PC-3 (cell line): ENCODE measurements around the gene REV1.

Experiments
- CTCF ChIP-seq: fragments of 300-600 bp; sonication (generic); conservative IDR thresholded peaks from 2 replicates; pipeline ENCODE4 v1.5.1; 2017; ENCODE audit warnings: antibody characterized with exemption, low read depth, mild to moderate bottlenecking, low read length
- EZH2 ChIP-seq: fragments of 300-600 bp; sonication (generic); IDR thresholded peaks from one replicate; pipeline ENCODE4 v1.6.1; 2017; ENCODE audit warnings: antibody characterized with exemption, mild to moderate bottlenecking, low read length; ENCODE audit not compliant: unreplicated experiment
- EZH2phosphoT487 ChIP-seq: fragments of 300-600 bp; sonication (generic); IDR thresholded peaks from 2 replicates; pipeline ENCODE4 v1.6.1; 2018; ENCODE audit warnings: mild to moderate bottlenecking, antibody characterized with exemption, low read length, borderline replicate concordance

GRCh38 chr2:99477054-99477453 lies 12.8 kb downstream of the REV1 start:
- no peak for TF ChIP-seq CTCF
- TF ChIP-seq EZH2phosphoT487: no peak
- TF ChIP-seq EZH2: no peak
